Measurements from ENCODE around the gene AJM1. TPM values are rescaled to one million over a fixed set of nuclear protein-coding genes. Genes with fewer than 3 reads are reported as not detected.
"Not testable (repeated sequence)": the region's sequence is repeated elsewhere in the genome, so short reads cannot be mapped to it uniquely, and the experiment has no call there.

AJM1 gene
- total RNA-seq, 1 experiment from 2014 or later: 7.2 TPM

DNA sequence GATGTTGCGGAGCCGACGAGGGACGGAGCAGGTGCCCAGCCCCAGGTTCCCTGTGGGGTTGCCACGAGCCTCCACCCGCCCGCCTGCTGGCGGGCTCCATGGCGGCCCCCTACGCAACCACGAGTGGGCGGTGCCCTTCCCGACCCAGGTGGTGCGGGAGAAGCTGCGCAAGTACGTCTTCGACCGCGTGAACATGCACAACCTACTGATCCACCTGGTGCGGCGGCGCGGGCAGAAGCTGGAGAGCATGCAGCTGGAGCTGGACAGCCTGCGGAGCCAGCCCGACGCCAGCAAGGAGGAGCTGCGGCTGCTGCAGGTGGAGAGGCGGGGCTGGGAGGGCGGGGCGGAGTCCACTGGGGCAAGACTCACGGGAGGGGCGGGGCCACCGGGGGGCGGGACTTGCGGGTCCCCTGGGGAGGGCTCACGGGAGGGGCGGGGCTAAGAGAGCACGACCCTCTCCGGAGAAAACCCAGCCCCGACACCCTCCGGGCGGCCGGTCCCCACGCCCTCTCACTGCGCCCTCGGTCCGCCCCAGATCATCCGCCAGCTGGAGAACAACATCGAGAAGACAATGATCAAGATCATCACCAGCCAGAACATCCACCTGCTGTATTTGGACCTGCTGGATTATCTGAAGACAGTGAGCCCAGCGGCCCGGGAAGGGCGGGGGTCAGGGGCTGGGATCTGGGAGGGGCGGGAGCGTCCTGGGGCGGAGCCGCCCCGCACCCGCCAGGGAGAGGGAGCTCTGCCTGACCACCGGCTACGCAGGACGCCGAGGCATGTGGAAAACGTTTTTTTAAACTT lies 42.2 kb upstream of the AJM1 start:
- no peak overlapping the region; the same call in 1 of the 2 replicates for H3K27ac ChIP-seq (ENCODE audit: low read length)
- POLR2A ChIA-PET: interaction anchor here (0.6 to 1.0 kb wide), 3 partner anchors 10 to 35 kb away, joined by 3 to 13 read pairs (median 3); no protein-coding TSS in a partner anchor
- BruUV-seq (replicated peaks): no TSS peak

GRCh38 chr9:136802321-136802720 lies 40.0 kb upstream of the AJM1 start:
- BruUV-seq (replicated peaks): no TSS peak
- ChIA-PET POLR2A (no interaction called here), CTCF (no interaction called here)
- Histone ChIP-seq H3K9me3 (ENCODE audit: control insufficient read depth, insufficient read depth, low read depth, low read length) (no peaks in the 10 kb centered on the region), H3K27ac (ENCODE audit: low read length) (no peak overlapping the region), H3K4me3 (ENCODE audit: low read depth in 2 of 2, low read length in 2 of 2) (no peak overlapping the region), H3K4me1 (ENCODE audit: control insufficient read depth, insufficient read depth, low read length) (peaks cover 5% of the 10 kb centered on the region; the same call in 1 of the 2 replicates), H3K36me3 (ENCODE audit: control insufficient read depth, insufficient read depth, low read length) (no peaks in the 10 kb centered on the region), H3K27me3 (ENCODE audit: control insufficient read depth, insufficient read depth, low read length) (no peaks in the 10 kb centered on the region)
- ATAC-seq: no peak
- intact Hi-C loops (cut with micrococcal nuclease; ENCODE audit: unreplicated experiment) (no loop called here), in situ Hi-C loops (cut with HindIII; ENCODE audit: low pct_unique_long_range_greater_than_20kb, low sequenced_read_pairs) (no loop called here)
- DNase-seq (ENCODE audit: low read depth, low spot score): no peak
- no peak for TF ChIP-seq CTCF (IDR thresholded peaks at IDR 0.05)
- no peak for TF ChIP-seq REST (IDR thresholded peaks at IDR 0.05; ENCODE audit: insufficient read depth in 1 of 2, low read depth in 2 of 2, low read length in 1 of 2)
- TF ChIP-seq POLR2AphosphoS5 (IDR thresholded peaks at IDR 0.05; ENCODE audit: low read depth, low read length): no peak
- TF ChIP-seq SIN3A (IDR thresholded peaks at IDR 0.05; ENCODE audit: borderline replicate concordance, insufficient read depth, low read depth, low read length): no peak
- TF ChIP-seq TCF7L2 (IDR thresholded peaks at IDR 0.05; ENCODE audit: low read depth, low read length): no peak

More for the DNA sequence above, 42.2 kb upstream of the AJM1 start:
- CTCF ChIA-PET: interaction anchor here (0.7 kb wide), 1 partner anchor 255 kb away, joined by 4 read pairs; no protein-coding TSS in a partner anchor
- in situ Hi-C loops (cut with HindIII; ENCODE audit: low pct_unique_long_range_greater_than_20kb, low sequenced_read_pairs): no loop called here
- H3K27me3 ChIP-seq (ENCODE audit: control insufficient read depth, insufficient read depth, low read length): no peaks in the 10 kb centered on the region
- H3K4me1 ChIP-seq (ENCODE audit: control insufficient read depth, insufficient read depth, low read length): peaks cover 4% of the 10 kb centered on the region
- DNase-seq (ENCODE audit: low read depth, low spot score) (no peak), ATAC-seq (peak; percentile 71)
- intact Hi-C loops (cut with micrococcal nuclease; ENCODE audit: unreplicated experiment): no loop called here
- H3K36me3 ChIP-seq (ENCODE audit: control insufficient read depth, insufficient read depth, low read length): no peaks in the 10 kb centered on the region
- no peaks in the 10 kb centered on the region for H3K9me3 ChIP-seq (ENCODE audit: control insufficient read depth, insufficient read depth, low read depth, low read length)
- TF ChIP-seq POLR2AphosphoS5 (IDR thresholded peaks at IDR 0.05; ENCODE audit: low read depth, low read length) (no peak), REST (IDR thresholded peaks at IDR 0.05; ENCODE audit: insufficient read depth in 1 of 2, low read depth in 2 of 2, low read length in 1 of 2) (0 out of 4 replicates have a peak, but pooled peaks of 1 of the 2 experiments have one; percentile 19)
- peak overlapping the region; percentile 37 to 57 for H3K4me3 ChIP-seq (ENCODE audit: low read depth in 2 of 2, low read length in 2 of 2)

GRCh38 chr9:136803009-136803550 lies 39.2 kb upstream of the AJM1 start:
- POLR2A ChIA-PET; BruUV-seq (replicated peaks): not testable (repeated sequence)

More at GRCh38 chr9:136803009-136803550, 39.2 kb upstream of the AJM1 start:
- H3K4me1 ChIP-seq (ENCODE audit: control insufficient read depth, insufficient read depth, low read length); H3K27ac ChIP-seq (ENCODE audit: low read length); ATAC-seq; H3K4me3 ChIP-seq (ENCODE audit: low read depth in 2 of 2, low read length in 2 of 2); H3K9me3 ChIP-seq (ENCODE audit: control insufficient read depth, insufficient read depth, low read depth, low read length); H3K27me3 ChIP-seq (ENCODE audit: control insufficient read depth, insufficient read depth, low read length); intact Hi-C loops (cut with micrococcal nuclease; ENCODE audit: unreplicated experiment); DNase-seq (ENCODE audit: low read depth, low spot score); CTCF ChIA-PET; in situ Hi-C loops (cut with HindIII; ENCODE audit: low pct_unique_long_range_greater_than_20kb, low sequenced_read_pairs); H3K36me3 ChIP-seq (ENCODE audit: control insufficient read depth, insufficient read depth, low read length): not testable (repeated sequence)

Measured in Panc1 (cell line).